Activated T-helper 1 cell treated with anti-CD3 and anti-CD28 coated beads, Interleukin-12 subunit alpha, Interleukin-12 subunit beta, Interleukin-2, Interleukin-4 antibody, amounts not matched to agents 30 ng/mL and 10 ng/mL and 1 ng/mL, durations not matched to agents 14 hours and 24 hours and 36 hours (primary cell): ENCODE data around the gene METRN. TPM values are rescaled to one million over a fixed set of nuclear protein-coding genes. Genes with fewer than 3 reads are reported as not detected.

Experiments used
- DNase-seq: peaks from one replicate; pipeline ENCODE4 v3.0.0; 2021; ENCODE audit warnings: low spot score
- H3K27ac Mint-ChIP-seq: one replicate; pipeline ENCODE4 v1.8.0; 2021; ENCODE audit warnings: mild to moderate bottlenecking, mixed read lengths
- H3K27me3 Mint-ChIP-seq: one replicate; pipeline ENCODE4 v1.8.0; 2022; ENCODE audit warnings: mild to moderate bottlenecking, moderate library complexity, mixed read lengths; ENCODE audit not compliant: insufficient read depth
- H3K36me3 Mint-ChIP-seq: one replicate; pipeline ENCODE4 v1.8.0; 2021; ENCODE audit warnings: low read depth, mixed read lengths
- H3K4me1 Mint-ChIP-seq: one replicate; pipeline ENCODE4 v1.8.0; 2021; ENCODE audit warnings: low read depth, mixed read lengths
- H3K4me3 Mint-ChIP-seq: one replicate; pipeline ENCODE4 v1.8.0; 2021; ENCODE audit warnings: mild to moderate bottlenecking, moderate library complexity, mixed read lengths
- H3K9me3 Mint-ChIP-seq: one replicate; pipeline ENCODE4 v1.8.0; 2021; ENCODE audit warnings: mixed read lengths
- intact Hi-C: fragments of 100-400 bp; cut with micrococcal nuclease; formaldehyde crosslinking; loops from one replicate; pipeline ENCODE4 v1.15.1; 2024
- total RNA-seq: library from RNA; stranded (reverse); gene quantifications from 2 replicates; pipeline ENCODE4 v1.2.3, GENCODE V29; 2022

Gene METRN
- total RNA-seq, 1 donor from 2014 or later = 21.8 TPM

DNA sequence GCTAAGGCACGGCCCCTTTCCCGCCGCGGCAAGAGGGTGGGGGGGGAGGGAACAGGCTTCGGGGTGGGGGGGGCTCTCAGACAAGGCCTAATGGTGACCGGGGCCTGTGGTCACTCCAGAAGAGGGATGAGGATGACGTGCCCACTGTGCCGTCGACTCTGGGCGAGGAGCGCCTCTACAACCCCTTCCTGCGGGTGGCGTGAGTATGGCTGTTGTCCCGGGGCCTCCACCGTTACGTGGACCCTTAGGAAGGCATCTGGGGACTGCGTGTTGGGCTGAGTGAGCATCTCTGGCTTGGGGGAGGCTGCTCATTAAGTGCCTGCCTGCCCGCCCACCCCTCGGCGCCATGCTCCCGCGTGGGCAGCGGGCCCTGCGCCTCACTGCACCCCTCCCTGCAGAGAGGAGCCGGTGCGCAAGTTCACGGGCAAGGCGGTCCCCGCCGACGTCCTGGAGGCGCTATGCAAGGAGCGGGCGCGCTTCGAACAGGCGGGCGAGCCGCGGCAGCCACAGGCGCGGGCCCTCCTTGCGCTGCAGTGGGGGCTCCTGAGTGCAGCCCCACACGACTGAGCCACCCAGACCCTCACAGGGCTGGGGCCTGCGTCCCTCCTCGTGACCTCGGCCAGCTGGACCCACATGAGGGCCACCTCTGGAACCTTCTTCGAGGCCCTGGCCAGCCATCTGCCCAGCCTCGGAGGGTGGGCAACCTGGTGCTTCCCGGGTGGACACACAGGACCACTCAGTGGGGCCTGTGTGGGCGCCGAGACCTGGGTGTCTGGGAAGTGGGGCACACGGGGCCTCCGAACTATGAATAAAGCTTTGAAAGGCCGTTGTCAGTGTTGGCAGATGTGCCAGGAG, 14.2 kb downstream of the METRN start:
- no peak for DNase-seq
- intact Hi-C loops = no loop called here

DNA sequence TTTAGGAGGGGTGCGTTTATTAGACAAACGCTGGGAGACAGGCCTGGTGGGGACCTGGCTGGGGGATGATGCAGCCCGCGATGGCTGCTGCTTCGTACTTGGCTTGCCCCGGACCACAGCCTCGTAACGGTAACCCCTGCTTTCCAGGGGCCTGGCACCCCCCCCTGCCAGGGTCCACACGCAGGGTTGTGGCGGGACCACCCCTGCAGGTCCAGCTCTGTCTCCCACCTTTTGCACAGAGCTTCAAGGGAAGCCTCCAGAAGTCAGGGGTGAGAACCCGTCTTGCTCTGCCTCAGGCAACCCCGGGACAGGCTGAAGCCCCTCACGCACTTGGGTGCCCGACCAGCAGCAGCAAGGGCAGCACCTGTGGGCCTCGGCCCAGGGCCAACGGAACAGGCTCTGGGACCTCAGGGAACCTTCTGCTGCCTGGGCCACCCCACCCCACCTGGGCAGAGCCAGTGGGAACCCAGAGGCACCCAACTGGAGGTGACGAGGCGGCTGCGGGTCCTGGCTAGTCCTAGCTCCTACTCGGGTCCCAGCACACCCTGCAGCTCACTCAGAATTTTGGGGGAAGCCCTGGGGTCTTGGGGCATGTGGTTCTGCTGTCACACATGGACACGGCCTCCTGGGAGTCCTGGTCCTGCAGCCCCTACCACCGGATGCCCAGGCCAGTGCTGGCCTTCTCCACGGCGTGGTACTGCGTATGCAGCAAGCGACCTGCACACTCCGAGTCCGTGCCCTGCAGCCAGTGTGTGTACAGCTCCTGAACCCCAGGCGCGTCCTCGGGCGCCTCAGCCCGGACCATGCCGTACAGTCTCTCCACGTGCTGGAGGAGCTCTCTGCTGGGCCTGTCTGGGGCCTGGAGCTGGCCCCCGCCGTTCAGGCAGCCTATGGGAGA, 15.1 kb downstream of the METRN start:
- H3K27me3 Mint-ChIP-seq = peaks cover 2% of the 10 kb centered on the region

More for the DNA sequence above, 14.2 kb downstream of the METRN start:
- no peaks in the 10 kb centered on the region for H3K36me3 Mint-ChIP-seq
- H3K27me3 Mint-ChIP-seq = peaks cover 3% of the 10 kb centered on the region
- no peaks in the 10 kb centered on the region for H3K9me3 Mint-ChIP-seq
- H3K4me1 Mint-ChIP-seq = no peaks in the 10 kb centered on the region
- H3K27ac Mint-ChIP-seq = no peak overlapping the region
- H3K4me3 Mint-ChIP-seq = no peak overlapping the region

DNA sequence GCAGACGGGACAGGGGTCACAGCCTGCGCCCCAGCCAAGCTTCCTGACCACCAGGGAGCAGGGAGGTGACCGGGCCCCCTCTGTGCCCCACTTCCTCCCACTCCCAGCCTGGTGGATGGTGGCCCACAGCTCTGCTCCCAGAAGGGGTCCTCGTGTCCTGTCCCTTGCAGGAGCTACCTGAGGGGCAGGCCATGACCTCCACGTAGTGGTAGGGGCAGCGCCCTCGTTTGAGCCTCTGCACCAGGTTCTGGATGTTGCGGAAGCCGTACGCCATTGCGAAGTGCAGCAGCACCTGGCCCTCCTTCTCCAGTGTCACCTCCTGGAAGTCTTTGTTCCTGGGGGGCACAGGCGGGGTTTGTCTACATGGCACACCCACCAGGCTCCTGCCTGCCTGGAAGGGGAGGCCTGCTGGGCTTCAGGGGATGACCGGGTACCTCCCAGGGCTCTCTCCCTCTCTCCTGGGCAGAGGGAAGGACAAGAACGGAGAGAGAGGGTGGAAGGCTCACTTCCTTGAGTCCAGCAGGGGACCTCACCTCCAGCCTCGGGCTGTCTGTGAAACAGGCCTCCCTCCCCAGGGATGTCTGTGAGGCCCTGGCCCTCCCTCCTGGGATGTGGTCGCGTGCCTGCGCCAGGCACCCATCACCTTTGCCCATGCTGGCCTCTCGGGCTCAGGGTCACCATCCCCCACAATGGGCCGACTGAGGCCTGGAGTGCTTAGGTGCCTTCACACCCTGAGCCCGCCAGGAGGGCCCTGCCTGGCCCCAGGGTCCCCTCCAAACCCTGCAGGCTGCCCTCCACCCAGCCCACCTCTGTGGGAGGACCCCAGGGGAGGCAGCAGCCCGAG, 16.0 kb downstream of the METRN start:
- Mint-ChIP-seq H3K9me3 (no peaks in the 10 kb centered on the region), H3K27ac (no peak overlapping the region), H3K4me1 (peaks cover 7% of the 10 kb centered on the region), H3K36me3 (peaks cover 6% of the 10 kb centered on the region), H3K27me3 (no peaks in the 10 kb centered on the region), H3K4me3 (no peak overlapping the region)
- intact Hi-C loops = no loop called here
- no peak for DNase-seq

More for the DNA sequence above, 15.1 kb downstream of the METRN start:
- intact Hi-C loops = no loop called here
- Mint-ChIP-seq H3K4me1 (no peaks in the 10 kb centered on the region), H3K9me3 (no peaks in the 10 kb centered on the region), H3K36me3 (no peaks in the 10 kb centered on the region), H3K4me3 (peak overlapping the region; percentile 15), H3K27ac (no peak overlapping the region)
- no peak for DNase-seq

DNA sequence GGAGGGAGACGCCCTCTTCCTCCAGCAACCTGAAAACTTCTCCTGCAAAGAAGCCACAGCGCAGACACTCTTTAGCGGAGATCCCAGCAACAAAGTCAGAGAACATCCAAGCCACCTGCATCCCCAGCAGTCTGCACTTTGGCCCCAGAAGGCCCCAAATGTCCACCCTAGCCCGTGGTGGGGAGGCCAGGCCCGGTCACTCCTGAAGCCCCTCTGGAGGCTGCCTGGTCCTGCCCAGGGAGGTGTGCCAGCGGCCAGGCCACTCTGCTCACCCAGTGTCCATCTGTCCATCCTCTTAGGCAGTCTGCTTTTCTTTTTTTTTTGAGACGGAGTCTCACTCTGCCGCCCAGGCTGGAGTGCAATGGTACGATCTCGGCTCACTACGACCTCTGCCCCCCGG, 17.4 kb downstream of the METRN start:
- Mint-ChIP-seq H3K36me3 (peaks cover 11% of the 10 kb centered on the region), H3K4me1 (peaks cover 13% of the 10 kb centered on the region), H3K27ac (no peak overlapping the region), H3K4me3 (no peak overlapping the region), H3K9me3 (no peaks in the 10 kb centered on the region), H3K27me3 (no peaks in the 10 kb centered on the region)
- intact Hi-C loops = no loop called here
- no peak for DNase-seq

GRCh38 chr16:732936-733335, 18.0 kb downstream of the METRN start:
- no peak for DNase-seq
- H3K9me3 Mint-ChIP-seq = no peaks in the 10 kb centered on the region
- no peak overlapping the region for H3K27ac Mint-ChIP-seq
- H3K4me1 Mint-ChIP-seq = peaks cover 15% of the 10 kb centered on the region
- H3K36me3 Mint-ChIP-seq = peaks cover 13% of the 10 kb centered on the region
- intact Hi-C loops = no loop called here
- H3K27me3 Mint-ChIP-seq = no peaks in the 10 kb centered on the region
- H3K4me3 Mint-ChIP-seq = no peak overlapping the region

- H3K36me3 Mint-ChIP-seq = peaks cover 15% of the 10 kb centered on the region
- H3K27me3 Mint-ChIP-seq = no peaks in the 10 kb centered on the region
- no peak for DNase-seq
- H3K4me3 Mint-ChIP-seq = no peak overlapping the region
- intact Hi-C loops = no loop called here
- peaks cover 17% of the 10 kb centered on the region for H3K4me1 Mint-ChIP-seq
- H3K9me3 Mint-ChIP-seq = no peaks in the 10 kb centered on the region
- no peak overlapping the region for H3K27ac Mint-ChIP-seq
Observed at GRCh38 chr16:733382-734207, 18.7 kb downstream of the METRN start.

GRCh38 chr16:734208-734980, 19.5 kb downstream of the METRN start:
- no peaks in the 10 kb centered on the region for H3K9me3 Mint-ChIP-seq
- no peaks in the 10 kb centered on the region for H3K27me3 Mint-ChIP-seq
- intact Hi-C loops = no loop called here
- H3K4me3 Mint-ChIP-seq = no peak overlapping the region
- H3K36me3 Mint-ChIP-seq = peaks cover 17% of the 10 kb centered on the region
- no peak overlapping the region for H3K27ac Mint-ChIP-seq
- DNase-seq = no peak
- H3K4me1 Mint-ChIP-seq = peaks cover 17% of the 10 kb centered on the region

DNA sequence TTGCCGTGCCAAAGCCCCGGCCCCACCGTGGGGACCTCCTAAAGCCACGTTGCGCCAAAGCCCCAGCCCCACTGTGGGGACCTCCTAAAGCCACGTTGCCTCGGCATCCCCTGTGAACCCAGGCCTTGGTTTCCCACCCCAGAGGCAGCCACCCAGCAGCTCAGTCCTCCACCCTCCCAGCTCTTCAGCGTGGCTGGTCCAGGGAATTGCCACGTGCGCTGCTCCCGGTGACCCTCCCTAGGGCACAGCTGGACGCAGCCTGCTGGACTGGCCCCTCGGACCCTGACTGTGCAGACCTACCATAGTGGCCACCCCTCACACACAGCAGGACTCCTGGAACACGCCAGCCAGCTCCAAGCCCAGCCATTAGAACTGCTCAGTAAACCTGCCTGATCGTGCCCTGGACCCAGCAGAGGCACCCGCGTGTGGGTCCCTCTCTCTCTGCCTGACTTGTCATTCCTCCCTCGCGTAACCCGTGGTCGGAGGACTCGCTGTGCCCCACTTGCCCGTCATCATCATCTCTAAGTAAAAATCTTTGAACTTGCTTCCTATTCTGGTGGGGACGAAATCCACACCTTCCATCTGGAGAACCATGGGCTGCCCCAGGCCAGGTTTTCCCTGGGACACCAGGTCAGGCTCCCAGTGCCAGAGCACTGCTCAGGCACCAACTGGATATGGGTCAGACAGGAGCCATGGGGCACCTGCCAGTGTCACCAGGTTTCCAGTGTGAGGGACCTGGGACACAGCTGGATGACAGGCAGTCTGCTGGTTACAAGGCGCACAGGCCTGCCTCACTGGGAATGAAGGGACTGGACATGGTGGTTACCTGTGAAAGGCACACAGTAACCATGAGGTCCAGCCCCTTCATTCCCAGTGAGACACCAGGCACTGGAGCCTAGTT, 20.3 kb downstream of the METRN start:
- Mint-ChIP-seq H3K4me1 (peaks cover 17% of the 10 kb centered on the region), H3K27me3 (no peaks in the 10 kb centered on the region), H3K4me3 (peak overlapping the region; percentile 37), H3K9me3 (no peaks in the 10 kb centered on the region), H3K36me3 (peaks cover 17% of the 10 kb centered on the region), H3K27ac (no peak overlapping the region)
- no peak for DNase-seq
- intact Hi-C loops = loop anchor here (5.0 kb wide), 1 partner anchor 38 kb away; no protein-coding TSS in a partner anchor

DNA sequence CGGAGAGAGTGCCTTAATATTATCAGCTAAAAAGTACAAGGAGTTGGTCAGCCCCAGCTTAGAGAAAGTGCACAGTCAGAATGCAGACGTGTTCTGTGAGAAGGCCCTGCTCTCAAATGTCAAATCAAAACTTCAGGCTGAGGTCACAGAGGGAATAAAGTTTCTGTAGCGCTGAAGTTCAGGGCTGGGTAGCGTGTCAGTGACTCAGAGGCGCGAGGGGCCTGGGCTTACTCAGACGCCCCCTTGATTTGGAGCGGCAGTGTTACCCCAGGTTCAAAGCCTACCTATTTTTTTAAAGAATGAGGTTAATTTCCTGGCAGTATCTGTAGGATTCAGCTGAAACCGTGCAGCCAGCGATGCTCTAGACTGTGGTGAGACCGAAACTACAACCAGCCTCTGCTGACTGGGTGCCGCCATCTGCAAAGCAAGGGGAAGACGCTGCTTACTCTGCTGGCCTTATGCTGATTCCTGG, 21.1 kb downstream of the METRN start:
- peak overlapping the region; percentile 61 for H3K27ac Mint-ChIP-seq
- H3K27me3 Mint-ChIP-seq = no peaks in the 10 kb centered on the region
- DNase-seq = no peak
- intact Hi-C loops = loop anchor here (2.0 to 5.0 kb wide), 2 partner anchors 15 to 39 kb away; partner anchors contain the start of gene ANTKMT
- H3K9me3 Mint-ChIP-seq = no peaks in the 10 kb centered on the region
- peaks cover 17% of the 10 kb centered on the region for H3K36me3 Mint-ChIP-seq
- peaks cover 17% of the 10 kb centered on the region for H3K4me1 Mint-ChIP-seq
- H3K4me3 Mint-ChIP-seq = peak overlapping the region; percentile 39

- H3K27me3 Mint-ChIP-seq = no peaks in the 10 kb centered on the region
- H3K36me3 Mint-ChIP-seq = peaks cover 17% of the 10 kb centered on the region
- DNase-seq = no peak
- H3K27ac Mint-ChIP-seq = no peak overlapping the region
- H3K4me1 Mint-ChIP-seq = peaks cover 17% of the 10 kb centered on the region
- no peaks in the 10 kb centered on the region for H3K9me3 Mint-ChIP-seq
- no peak overlapping the region for H3K4me3 Mint-ChIP-seq
- intact Hi-C loops = loop anchor here (2.0 to 5.0 kb wide), 2 partner anchors 16 to 40 kb away; partner anchors contain the start of gene ANTKMT
Observed at GRCh38 chr16:736936-737481, 22.1 kb downstream of the METRN start.
